Stimulated activated CD4-positive, alpha-beta T cell treated with anti-CD3 and anti-CD28 coated beads, Interleukin-12 subunit alpha, Interleukin-12 subunit beta, amount 100 ng/mL, for 48 hours (primary cell): ENCODE data around the gene LDLRAD4.
A peak's percentile ranks its signal among the peaks of the same experiment; 100 is the strongest.

Experiments used
- DNase-seq, 3 donors: peaks; one replicate each; pipeline ENCODE4 v3.0.0-alpha.2; 2020; ENCODE audit warnings: low read depth in 2 of 3, low spot score in 1 of 3

Gene LDLRAD4

GRCh38 chr18:13422541-13423147 lies 204.1 kb downstream of the LDLRAD4 start:
- no peak for DNase-seq

DNA sequence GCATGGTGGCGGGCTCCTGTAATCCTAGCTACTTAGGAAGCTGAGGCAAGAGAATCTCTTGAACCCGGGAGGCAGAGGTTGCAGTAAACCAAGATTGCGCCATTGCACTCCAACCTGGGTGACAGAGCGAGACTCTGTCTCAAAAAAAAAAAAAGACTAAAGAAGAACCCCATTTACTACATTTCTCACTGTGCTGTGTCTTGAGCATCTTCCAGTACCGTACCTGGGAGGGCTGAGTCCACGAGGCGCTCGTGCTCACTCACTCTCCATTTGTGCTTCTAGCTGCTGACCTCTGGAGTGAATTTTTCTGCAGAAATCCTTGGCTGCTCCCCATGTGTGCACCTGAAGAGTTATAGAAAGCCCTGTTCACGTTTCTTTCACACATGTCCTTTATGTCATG lies 204.8 kb downstream of the LDLRAD4 start:
- no peak for DNase-seq

DNA sequence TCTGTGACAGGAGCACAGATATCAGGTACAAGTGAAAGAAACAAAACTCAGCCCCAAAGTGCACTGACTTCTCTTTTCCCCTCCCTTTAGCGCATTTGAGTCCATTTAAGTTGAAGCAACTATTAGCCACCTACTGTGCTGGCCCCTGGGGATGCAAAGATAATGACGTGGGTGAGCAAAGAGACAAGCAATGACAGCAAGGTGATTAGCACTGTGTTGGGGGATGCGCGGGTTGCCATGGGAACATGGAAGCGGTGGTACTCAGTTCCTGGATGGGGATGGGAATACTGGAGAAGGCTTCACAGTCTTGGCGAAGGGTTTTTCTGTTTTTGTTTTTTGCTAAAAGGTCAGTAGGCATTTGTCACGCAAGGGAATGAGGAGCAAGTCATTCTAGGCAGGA lies 205.8 kb downstream of the LDLRAD4 start:
- DNase-seq = no peak

GRCh38 chr18:13425357-13426091 lies 207.0 kb downstream of the LDLRAD4 start:
- DNase-seq = no peak

- no peak for DNase-seq
These were observed 208.8 kb downstream of the LDLRAD4 start for GRCh38 chr18:13427354-13427753.

- DNase-seq = no peak
These were observed 209.8 kb downstream of the LDLRAD4 start for GRCh38 chr18:13428319-13428718.

- DNase-seq = no peak
These were observed 210.5 kb downstream of the LDLRAD4 start for GRCh38 chr18:13429016-13429415.

GRCh38 chr18:13429884-13430510 lies 211.4 kb downstream of the LDLRAD4 start:
- no peak for DNase-seq

DNA sequence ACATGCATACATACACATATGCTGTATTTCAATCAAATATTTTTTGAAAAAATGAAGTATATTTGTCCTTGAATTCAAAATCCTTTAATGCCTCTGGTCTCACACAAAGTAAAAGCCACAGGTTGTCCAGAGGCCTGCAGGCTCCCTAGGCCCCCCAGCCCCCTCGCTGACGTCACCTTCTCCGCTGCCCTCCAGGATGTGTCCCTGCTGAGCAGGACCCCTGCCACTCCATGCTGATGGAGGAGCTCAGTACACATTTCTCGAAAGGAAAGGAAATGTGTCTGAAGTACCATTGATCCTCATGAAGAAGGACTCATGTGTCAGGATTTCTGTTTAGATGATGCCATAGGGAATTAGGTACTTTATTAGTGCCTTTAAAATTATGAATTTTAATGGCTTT lies 212.1 kb downstream of the LDLRAD4 start:
- no peak for DNase-seq

DNA sequence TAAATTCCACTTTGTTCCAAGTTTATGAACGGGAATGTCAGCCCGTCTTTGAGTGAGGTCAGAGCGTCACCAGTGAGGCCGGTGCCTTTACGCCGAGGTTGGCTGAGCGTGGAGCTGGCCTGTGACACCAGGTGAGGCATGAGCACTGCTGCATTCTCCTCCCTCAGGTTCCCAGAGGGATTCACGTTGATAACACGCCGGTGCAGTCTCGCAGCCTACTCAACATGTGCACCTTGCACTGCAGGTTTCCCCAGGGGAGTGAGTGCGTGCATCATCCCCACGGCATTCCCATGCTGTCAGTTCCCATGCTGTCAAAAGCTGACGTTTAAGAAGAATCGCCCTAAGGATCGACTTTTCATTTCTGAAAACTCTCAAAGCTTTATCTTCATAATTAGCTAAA lies 213.3 kb downstream of the LDLRAD4 start:
- no peak for DNase-seq

DNA sequence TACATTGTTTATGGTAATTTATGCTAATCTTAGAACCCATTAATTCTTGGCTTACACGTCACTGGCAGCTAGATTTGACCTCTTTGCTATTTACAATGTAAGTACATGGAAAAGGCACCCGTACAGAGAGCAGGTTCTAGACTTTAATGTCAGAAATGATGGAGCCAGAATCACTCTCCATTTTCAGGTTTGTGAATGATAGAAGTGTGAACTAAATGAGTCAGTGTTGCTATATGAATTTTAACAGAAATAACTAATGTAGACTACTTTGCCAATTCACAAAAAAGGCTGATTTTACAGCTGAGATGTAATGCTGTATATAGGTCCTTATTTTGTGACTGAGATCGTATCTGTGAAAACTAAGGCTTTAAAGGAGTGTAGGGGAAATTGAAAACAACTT lies 214.6 kb downstream of the LDLRAD4 start:
- DNase-seq = no peak

GRCh38 chr18:13433685-13434084 lies 215.1 kb downstream of the LDLRAD4 start:
- DNase-seq = no peak

GRCh38 chr18:13434854-13435253 lies 216.3 kb downstream of the LDLRAD4 start:
- DNase-seq = no peak

DNA sequence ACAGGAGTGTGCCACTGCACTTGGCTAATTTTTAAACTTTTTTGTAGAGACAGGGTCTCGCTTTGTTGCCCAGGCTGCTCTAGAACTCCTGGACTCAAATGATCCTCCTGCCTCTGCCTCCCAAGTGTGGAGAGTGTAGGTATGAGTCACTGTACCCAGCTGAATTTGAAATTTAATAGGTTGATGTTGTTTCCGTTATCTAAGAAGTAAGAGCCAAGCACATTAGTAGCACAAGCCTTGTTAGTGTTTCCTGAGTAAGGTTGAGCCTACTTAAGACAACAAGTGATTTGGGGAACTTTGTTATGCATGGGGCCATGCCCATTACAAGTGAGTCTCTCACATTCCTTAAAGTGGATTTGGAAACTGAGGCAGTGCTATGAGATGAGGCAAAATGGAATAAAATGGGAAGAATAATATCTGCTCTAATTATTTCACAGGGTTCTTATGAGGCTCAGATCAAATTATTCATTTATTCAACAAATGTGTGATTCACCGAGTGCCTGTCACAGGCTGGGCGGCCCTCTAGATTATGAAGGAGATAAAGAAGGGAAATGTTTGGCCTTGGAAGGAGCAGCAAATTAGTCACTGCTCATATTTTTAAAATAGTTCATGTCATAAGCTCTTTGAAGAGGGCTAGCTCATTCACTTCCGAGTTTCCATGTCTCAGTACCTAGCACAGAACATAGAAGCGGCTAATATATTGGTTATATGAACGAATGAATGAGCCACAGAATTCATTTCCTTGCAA lies 217.2 kb downstream of the LDLRAD4 start:
- no peak for DNase-seq

DNA sequence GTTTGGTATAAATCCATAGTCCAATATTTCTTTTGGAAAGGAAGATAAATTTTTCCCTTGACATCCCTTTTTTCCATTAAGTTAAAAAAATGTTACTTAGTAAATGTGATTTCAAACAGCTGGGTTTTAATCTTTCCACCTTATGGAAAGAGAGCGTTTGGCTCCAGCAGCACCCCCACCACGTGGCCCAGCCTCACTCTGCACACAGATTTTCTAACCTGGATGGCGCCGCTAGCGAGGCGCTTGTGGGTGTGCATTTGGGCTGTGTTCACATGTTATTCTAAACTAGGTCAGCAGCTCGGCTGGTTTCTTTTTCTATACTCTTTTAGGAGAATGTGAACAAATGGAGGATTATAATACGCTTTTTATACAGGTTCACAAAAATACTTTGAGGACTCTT lies 218.0 kb downstream of the LDLRAD4 start:
- DNase-seq = no peak

DNA sequence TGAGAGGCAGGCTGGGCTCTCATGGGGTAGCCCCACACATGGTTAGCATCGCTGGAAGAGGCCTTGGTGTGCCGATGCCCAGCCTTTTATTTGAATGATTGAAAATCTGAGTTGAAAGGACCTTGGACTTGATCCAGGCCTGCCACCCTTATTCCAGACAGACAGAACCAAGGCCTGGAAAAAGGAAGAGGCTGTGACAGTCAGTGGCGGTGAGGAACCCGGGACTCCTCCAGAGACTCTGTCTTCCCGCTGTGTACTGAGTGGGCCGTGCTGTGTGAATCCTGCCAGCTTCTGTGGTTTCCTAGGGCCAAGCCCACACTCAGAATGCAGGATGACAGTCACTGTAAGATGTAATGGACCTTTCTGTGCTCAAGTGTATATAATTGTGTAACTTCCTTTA lies 218.5 kb downstream of the LDLRAD4 start:
- no peak for DNase-seq

DNA sequence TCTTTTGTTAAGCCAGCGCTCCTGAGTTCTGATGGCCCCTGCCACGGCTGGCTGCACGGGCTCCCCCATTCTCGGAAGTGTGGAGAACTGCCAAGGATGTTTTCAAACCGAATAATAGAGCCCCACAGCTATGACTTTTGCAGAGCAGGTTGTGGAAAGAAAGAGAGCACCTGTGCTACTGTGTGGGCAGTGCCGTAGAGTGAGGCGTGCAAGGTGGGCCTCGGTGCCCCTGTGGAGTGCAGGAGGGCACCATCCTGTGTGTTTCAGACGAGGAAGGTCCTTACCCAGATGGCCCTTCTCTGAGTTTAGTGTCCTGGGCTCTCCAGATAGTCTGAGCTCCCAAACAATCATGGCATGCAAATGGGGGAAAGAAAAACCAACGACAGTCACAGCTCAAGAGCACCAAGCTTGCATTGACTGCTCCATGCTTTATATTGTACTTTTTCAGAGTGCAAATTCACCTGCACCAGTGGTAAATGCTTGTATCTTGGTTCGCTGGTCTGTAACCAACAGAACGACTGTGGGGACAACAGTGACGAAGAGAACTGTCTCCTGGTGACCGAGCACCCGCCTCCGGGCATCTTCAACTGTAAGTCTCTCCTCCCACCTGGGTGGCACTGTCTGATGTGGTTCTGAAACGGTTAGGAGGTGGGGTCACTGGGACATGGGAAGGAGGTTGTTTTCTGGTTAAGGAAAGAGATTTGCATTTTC lies 219.4 kb downstream of the LDLRAD4 start:
- DNase-seq = peak in 2 of 3 donors; percentile 43 to 44

- no peak for DNase-seq
These were observed 220.0 kb downstream of the LDLRAD4 start for GRCh38 chr18:13438507-13439056.

DNA sequence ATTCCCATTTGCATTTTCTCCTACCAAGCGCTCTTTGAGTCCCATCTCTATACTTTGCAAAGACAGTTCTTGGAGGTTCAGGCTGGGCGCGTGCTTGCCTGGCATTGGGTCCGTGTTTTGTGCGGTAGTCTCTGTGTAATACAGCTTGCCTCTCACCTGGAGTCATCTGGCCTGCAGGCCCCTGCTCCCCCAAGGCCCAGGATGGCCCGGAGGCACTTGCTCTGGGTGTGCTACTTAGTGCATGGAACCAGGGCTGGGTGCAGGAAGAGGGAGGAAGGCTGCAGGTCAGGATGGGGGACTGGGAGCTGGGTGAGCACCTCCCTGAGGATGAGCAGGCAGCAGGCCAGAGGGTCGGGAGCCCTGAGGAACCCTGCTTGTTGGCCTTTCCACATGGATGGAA lies 220.9 kb downstream of the LDLRAD4 start:
- DNase-seq = no peak

- DNase-seq = no peak
These were observed 222.0 kb downstream of the LDLRAD4 start for GRCh38 chr18:13440277-13441248.
